HepG2 (cell line): ENCODE measurements around the gene KRABD2.

Source experiments
- ADNP ChIP-seq: sonication (generic); formaldehyde crosslinking; IDR thresholded peaks from 2 replicates; pipeline ENCODE4 v1.4.0; 2020; ENCODE audit warnings: missing genetic modification reagents
- ARID5B ChIP-seq: IDR thresholded peaks from 2 replicates; pipeline ENCODE4 v1.4.0; 2020; ENCODE audit warnings: mild to moderate bottlenecking, missing genetic modification reagents
- BHLHE40 ChIP-seq: IDR thresholded peaks from 2 replicates; pipeline ENCODE4 v1.6.1; 2011; ENCODE audit warnings: low read length, improper control_type of control experiment
- CSRNP1 ChIP-seq: sonication (generic); formaldehyde crosslinking; IDR thresholded peaks from 2 replicates; pipeline ENCODE4 v1.8.1; 2023; ENCODE audit warnings: mild to moderate bottlenecking, missing genetic modification reagents
- DMAP1 ChIP-seq: IDR thresholded peaks from 2 replicates; pipeline ENCODE4 v1.6.1; 2016
- FOXC1 ChIP-seq: sonication (generic); formaldehyde crosslinking; IDR thresholded peaks from 2 replicates; pipeline ENCODE4 v1.8.0; 2022; ENCODE audit warnings: mild to moderate bottlenecking, missing genetic modification reagents, borderline replicate concordance
- GPN1 ChIP-seq: sonication (generic); formaldehyde crosslinking; IDR thresholded peaks from 2 replicates; pipeline ENCODE4 v1.5.1; 2020; ENCODE audit warnings: missing genetic modification reagents, borderline replicate concordance
- HIVEP1 ChIP-seq: sonication (generic); formaldehyde crosslinking; IDR thresholded peaks from 2 replicates; pipeline ENCODE4 v1.4.0; 2020; ENCODE audit warnings: mild to moderate bottlenecking, missing genetic modification reagents
- IRF9 ChIP-seq: sonication (generic); formaldehyde crosslinking; IDR thresholded peaks from 2 replicates; pipeline ENCODE4 v1.8.0; 2022; ENCODE audit warnings: missing genetic modification reagents, mild to moderate bottlenecking, borderline replicate concordance
- ISL2 ChIP-seq: sonication (generic); formaldehyde crosslinking; IDR thresholded peaks from 2 replicates; pipeline ENCODE4 v1.5.0; 2020; ENCODE audit warnings: missing genetic modification reagents
- MTF1 ChIP-seq: sonication (generic); formaldehyde crosslinking; IDR thresholded peaks from 2 replicates; pipeline ENCODE4 v1.5.0; 2020; ENCODE audit warnings: missing genetic modification reagents
- MXI1 ChIP-seq: IDR thresholded peaks from 3 replicates; pipeline ENCODE4 v1.6.1; 2012; ENCODE audit warnings: low read depth, low read length, inconsistent platforms, borderline replicate concordance
- NKX3-1 ChIP-seq: sonication (generic); formaldehyde crosslinking; IDR thresholded peaks from 2 replicates; pipeline ENCODE4 v1.5.0; 2020; ENCODE audit warnings: missing genetic modification reagents
- PBX2 ChIP-seq: IDR thresholded peaks from 2 replicates; pipeline ENCODE4 v1.6.1; 2016; ENCODE audit warnings: control low read depth
- SNAPC2 ChIP-seq: sonication (generic); formaldehyde crosslinking; IDR thresholded peaks from 2 replicates; pipeline ENCODE4 v1.8.1; 2022; ENCODE audit warnings: mild to moderate bottlenecking, missing genetic modification reagents
- TBP ChIP-seq: sonication (generic); formaldehyde crosslinking; IDR thresholded peaks from 2 replicates; pipeline ENCODE4 v1.5.0; 2020; ENCODE audit warnings: missing genetic modification reagents
- ZFX ChIP-seq: sonication (generic); formaldehyde crosslinking; IDR thresholded peaks from 2 replicates; pipeline ENCODE4 v1.4.0; 2020; ENCODE audit warnings: mild to moderate bottlenecking, low read depth, missing genetic modification reagents, moderate library complexity
- ZNF414 ChIP-seq: sonication (generic); formaldehyde crosslinking; IDR thresholded peaks from 2 replicates; pipeline ENCODE4 v1.5.0; 2020; ENCODE audit warnings: missing genetic modification reagents
- ZNF441 ChIP-seq: sonication (generic); formaldehyde crosslinking; IDR thresholded peaks from 2 replicates; pipeline ENCODE4 v1.7.0; 2021; ENCODE audit warnings: missing genetic modification reagents, borderline replicate concordance
- ZNF547 ChIP-seq: sonication (generic); formaldehyde crosslinking; IDR thresholded peaks from 2 replicates; pipeline ENCODE4 v1.5.1; 2020; ENCODE audit warnings: mild to moderate bottlenecking, missing genetic modification reagents
- ZNF773 ChIP-seq: sonication (generic); formaldehyde crosslinking; IDR thresholded peaks from 2 replicates; pipeline ENCODE4 v1.4.0; 2020; ENCODE audit warnings: missing genetic modification reagents, borderline replicate concordance
- ZNF792 ChIP-seq: IDR thresholded peaks from 2 replicates; pipeline ENCODE4 v1.6.1; 2016
- ZNF878 ChIP-seq: sonication (generic); formaldehyde crosslinking; IDR thresholded peaks from 2 replicates; pipeline ENCODE4 v1.8.1; 2023; ENCODE audit warnings: mild to moderate bottlenecking, missing genetic modification reagents, moderate library complexity
- ZNF883 ChIP-seq: sonication (generic); formaldehyde crosslinking; IDR thresholded peaks from 2 replicates; pipeline ENCODE4 v1.5.1; 2020; ENCODE audit warnings: mild to moderate bottlenecking, missing genetic modification reagents; ENCODE audit errors: not compliant biosample characterization

Gene KRABD2

GRCh38 chr17:8382880-8383142 is 6.3 kb upstream of the KRABD2 start (continued):
- TF ChIP-seq ZNF414 (CRISPR knock-in tag): no peak
- no peak for TF ChIP-seq ZNF883
- no peak for TF ChIP-seq IRF9 (CRISPR knock-in tag)
- no peak for TF ChIP-seq PBX2 (CRISPR knock-in tag)
- TF ChIP-seq FOXC1 (CRISPR knock-in tag): 0 out of 2 replicates have a peak, but pooled peaks have one; percentile 71
- no peak for TF ChIP-seq ZNF773 (CRISPR knock-in tag)
- TF ChIP-seq ISL2 (CRISPR knock-in tag): no peak; the same call in 1 of the 2 replicates
- peak; percentile 4; the same call in 1 of the 2 replicates for TF ChIP-seq ARID5B (CRISPR knock-in tag)
- 0 out of 2 replicates have a peak, but pooled peaks have one; percentile 36 for TF ChIP-seq SNAPC2
- TF ChIP-seq ADNP: no peak
- TF ChIP-seq ZNF441 (CRISPR knock-in tag): no peak
- TF ChIP-seq GPN1 (CRISPR knock-in tag): 0 out of 2 replicates have a peak, but pooled peaks have one; percentile 35
- 0 out of 2 replicates have a peak, but pooled peaks have one; percentile 41 for TF ChIP-seq TBP (CRISPR knock-in tag)
- TF ChIP-seq DMAP1 (CRISPR knock-in tag): no peak
- 0 out of 2 replicates have a peak, but pooled peaks have one; percentile 46 for TF ChIP-seq ZFX (CRISPR knock-in tag)
- TF ChIP-seq HIVEP1 (CRISPR knock-in tag): peak; percentile 32; the same call in 1 of the 2 replicates
- no peak for TF ChIP-seq ZNF792 (CRISPR knock-in tag)
- TF ChIP-seq CSRNP1 (CRISPR knock-in tag): 0 out of 2 replicates have a peak, but pooled peaks have one; percentile 26
- TF ChIP-seq MTF1: 0 out of 2 replicates have a peak, but pooled peaks have one; percentile 14
- no peak for TF ChIP-seq BHLHE40
- TF ChIP-seq ZNF547: no peak
- no peak for TF ChIP-seq NKX3-1 (CRISPR knock-in tag)
- no peak for TF ChIP-seq MXI1
- TF ChIP-seq ZNF878 (CRISPR knock-in tag): peak; percentile 92; the same call in 1 of the 2 replicates
